HL-60 (cell line): Measurements from ENCODE around the gene RGP1.

Experiments
- DNase-seq, 2 experiments: peaks; one replicate each; pipeline ENCODE4 v3.0.0-alpha.2; 2010 to 2020; ENCODE audit warnings: low read depth in 1 of 2, low spot score in 1 of 2
- H3K27ac ChIP-seq: fragments of 250-450 bp; sonication (Bioruptor Pico); replicated peaks from 2 replicates; pipeline ENCODE4 v1.5.1; 2020; ENCODE audit warnings: mild to moderate bottlenecking, moderate library complexity
- H3K27me3 ChIP-seq: fragments of 250-450 bp; sonication (Bioruptor Pico); 2 replicates; pipeline ENCODE4 v1.5.1; 2021; ENCODE audit warnings: mild to moderate bottlenecking, moderate library complexity; ENCODE audit not compliant: insufficient read depth, poor library complexity, severe bottlenecking
- H3K4me3 ChIP-seq: replicated peaks from 2 replicates; pipeline ENCODE4 v1.5.1; 2011; ENCODE audit warnings: mild to moderate bottlenecking, control low read depth, low read length; ENCODE audit not compliant: insufficient read depth
- CTCF ChIP-seq: IDR thresholded peaks from one replicate; pipeline ENCODE4 v1.5.1; 2011; ENCODE audit warnings: low read length, control low read depth, inconsistent platforms; ENCODE audit not compliant: insufficient read depth
- GABPA ChIP-seq: IDR thresholded peaks from 2 replicates; pipeline ENCODE4 v1.6.1; 2012; ENCODE audit warnings: low read depth
- POLR2AphosphoS5 ChIP-seq: IDR thresholded peaks from 2 replicates; pipeline ENCODE4 v1.6.1; 2012; ENCODE audit warnings: low read depth
- SPI1 ChIP-seq: IDR thresholded peaks from 2 replicates; pipeline ENCODE4 v1.6.1; 2012; ENCODE audit warnings: low read depth, mild to moderate bottlenecking, borderline replicate concordance
- TF ChIP-seq, protein P1 (sequence below): IDR thresholded peaks from 2 replicates; pipeline ENCODE4 v1.6.1; 2012; ENCODE audit warnings: low read depth; ENCODE audit not compliant: insufficient replicate concordance

RGP1 gene

DNA sequence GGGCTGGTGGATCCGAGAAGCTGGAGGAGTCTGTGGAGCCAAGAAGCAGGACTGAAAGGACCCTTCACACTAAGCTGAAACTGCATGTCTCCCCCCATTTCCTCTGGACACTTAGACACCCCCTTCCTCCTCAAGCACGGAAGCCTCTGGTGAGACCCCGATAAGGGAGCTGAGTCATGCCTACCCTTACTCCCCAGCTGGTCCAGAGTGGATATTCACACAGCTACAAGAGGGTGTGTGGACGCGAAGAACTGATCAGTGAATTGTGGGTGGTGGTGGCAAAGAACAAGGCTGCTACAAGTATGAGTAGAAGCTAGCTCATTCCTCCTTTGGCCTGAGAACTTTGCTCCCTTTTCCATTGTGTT lies 21.4 kb upstream of the RGP1 start:
- H3K27ac ChIP-seq, result peak overlapping the region; percentile 68
- no peaks in the 10 kb centered on the region for H3K27me3 ChIP-seq
- no peak for DNase-seq
- TF ChIP-seq, protein P1, sequence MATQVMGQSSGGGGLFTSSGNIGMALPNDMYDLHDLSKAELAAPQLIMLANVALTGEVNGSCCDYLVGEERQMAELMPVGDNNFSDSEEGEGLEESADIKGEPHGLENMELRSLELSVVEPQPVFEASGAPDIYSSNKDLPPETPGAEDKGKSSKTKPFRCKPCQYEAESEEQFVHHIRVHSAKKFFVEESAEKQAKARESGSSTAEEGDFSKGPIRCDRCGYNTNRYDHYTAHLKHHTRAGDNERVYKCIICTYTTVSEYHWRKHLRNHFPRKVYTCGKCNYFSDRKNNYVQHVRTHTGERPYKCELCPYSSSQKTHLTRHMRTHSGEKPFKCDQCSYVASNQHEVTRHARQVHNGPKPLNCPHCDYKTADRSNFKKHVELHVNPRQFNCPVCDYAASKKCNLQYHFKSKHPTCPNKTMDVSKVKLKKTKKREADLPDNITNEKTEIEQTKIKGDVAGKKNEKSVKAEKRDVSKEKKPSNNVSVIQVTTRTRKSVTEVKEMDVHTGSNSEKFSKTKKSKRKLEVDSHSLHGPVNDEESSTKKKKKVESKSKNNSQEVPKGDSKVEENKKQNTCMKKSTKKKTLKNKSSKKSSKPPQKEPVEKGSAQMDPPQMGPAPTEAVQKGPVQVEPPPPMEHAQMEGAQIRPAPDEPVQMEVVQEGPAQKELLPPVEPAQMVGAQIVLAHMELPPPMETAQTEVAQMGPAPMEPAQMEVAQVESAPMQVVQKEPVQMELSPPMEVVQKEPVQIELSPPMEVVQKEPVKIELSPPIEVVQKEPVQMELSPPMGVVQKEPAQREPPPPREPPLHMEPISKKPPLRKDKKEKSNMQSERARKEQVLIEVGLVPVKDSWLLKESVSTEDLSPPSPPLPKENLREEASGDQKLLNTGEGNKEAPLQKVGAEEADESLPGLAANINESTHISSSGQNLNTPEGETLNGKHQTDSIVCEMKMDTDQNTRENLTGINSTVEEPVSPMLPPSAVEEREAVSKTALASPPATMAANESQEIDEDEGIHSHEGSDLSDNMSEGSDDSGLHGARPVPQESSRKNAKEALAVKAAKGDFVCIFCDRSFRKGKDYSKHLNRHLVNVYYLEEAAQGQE, result no peak
- TF ChIP-seq GABPA (no peak), SPI1 (no peak), POLR2AphosphoS5 (no peak), CTCF (no peak)
- H3K4me3 ChIP-seq, result peak overlapping the region; percentile 20; the same call in 1 of the 2 replicates

- TF ChIP-seq POLR2AphosphoS5, result peak; percentile 46; the same call in 1 of the 2 replicates
- no peak for TF ChIP-seq GABPA
- TF ChIP-seq, protein P1, result no peak
- TF ChIP-seq CTCF, result no peak
- no peak for TF ChIP-seq SPI1
- peak; percentile 59 to 86 for DNase-seq
- H3K27ac ChIP-seq, result peak overlapping the region; percentile 68
- H3K27me3 ChIP-seq, result no peaks in the 10 kb centered on the region
- peak overlapping the region; percentile 20 for H3K4me3 ChIP-seq
Observed at GRCh38 chr9:35728041-35728971, 20.8 kb upstream of the RGP1 start.

GRCh38 chr9:35729101-35729500 lies 20.0 kb upstream of the RGP1 start:
- no peak for TF ChIP-seq SPI1
- TF ChIP-seq, protein P1, result no peak
- no peak for TF ChIP-seq CTCF
- no peak for TF ChIP-seq POLR2AphosphoS5
- no peak for TF ChIP-seq GABPA
- peak overlapping the region; percentile 68; the same call in 1 of the 2 replicates for H3K27ac ChIP-seq
- H3K27me3 ChIP-seq, result no peaks in the 10 kb centered on the region
- H3K4me3 ChIP-seq, result peak overlapping the region; percentile 39
- DNase-seq, result no peak
